Activated CD4-positive, alpha-beta T cell treated with anti-CD3 and anti-CD28 coated beads for 1 hour (primary cell): ENCODE data around the gene ADAP1.

Experiments used
- DNase-seq: peaks from one replicate; pipeline ENCODE4 v3.0.0-alpha.2; 2020

Gene ADAP1

DNA sequence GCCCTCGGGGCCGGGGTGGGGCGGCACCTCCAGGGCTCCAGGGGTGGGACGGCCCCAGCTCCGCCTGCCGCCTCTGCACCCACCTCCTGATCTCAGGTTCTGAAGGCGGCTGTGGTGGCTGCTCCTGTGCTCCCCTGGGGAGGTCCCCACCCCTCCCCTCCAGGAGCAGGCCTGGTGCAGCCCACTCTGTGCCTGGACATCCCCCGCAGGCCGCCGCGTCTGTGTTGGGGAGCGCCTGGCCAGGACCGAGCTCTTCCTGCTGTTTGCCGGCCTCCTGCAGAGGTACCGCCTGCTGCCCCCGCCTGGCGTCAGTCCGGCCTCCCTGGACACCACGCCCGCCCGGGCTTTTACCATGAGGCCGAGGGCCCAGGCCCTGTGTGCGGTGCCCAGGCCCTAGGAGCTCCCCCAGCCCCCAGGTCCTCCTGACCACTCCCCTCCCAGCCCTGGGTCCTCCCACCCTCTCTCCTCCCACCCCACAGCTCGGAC, 34.0 kb upstream of the ADAP1 start:
- no peak for DNase-seq

DNA sequence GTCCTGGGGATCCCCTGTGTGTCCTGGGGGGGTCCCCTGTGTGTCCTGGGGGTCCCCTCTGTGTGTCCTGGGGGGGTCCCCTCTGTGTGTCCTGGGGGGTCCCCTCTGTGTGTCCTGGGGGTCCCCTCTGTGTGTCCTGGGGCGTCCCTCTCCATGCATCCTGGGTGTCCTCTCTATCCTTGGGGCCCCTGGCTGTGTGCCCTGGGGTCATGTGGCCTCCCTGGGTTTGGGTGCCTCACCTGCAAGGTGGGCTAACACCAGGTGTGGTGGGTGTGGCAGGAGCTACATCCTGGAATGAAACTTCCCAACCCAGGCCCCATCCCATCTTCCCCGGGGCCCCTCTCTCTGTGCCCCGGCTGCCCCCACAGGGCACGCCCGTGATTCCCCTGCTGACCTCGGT, 33.4 kb upstream of the ADAP1 start:
- no peak for DNase-seq

DNA sequence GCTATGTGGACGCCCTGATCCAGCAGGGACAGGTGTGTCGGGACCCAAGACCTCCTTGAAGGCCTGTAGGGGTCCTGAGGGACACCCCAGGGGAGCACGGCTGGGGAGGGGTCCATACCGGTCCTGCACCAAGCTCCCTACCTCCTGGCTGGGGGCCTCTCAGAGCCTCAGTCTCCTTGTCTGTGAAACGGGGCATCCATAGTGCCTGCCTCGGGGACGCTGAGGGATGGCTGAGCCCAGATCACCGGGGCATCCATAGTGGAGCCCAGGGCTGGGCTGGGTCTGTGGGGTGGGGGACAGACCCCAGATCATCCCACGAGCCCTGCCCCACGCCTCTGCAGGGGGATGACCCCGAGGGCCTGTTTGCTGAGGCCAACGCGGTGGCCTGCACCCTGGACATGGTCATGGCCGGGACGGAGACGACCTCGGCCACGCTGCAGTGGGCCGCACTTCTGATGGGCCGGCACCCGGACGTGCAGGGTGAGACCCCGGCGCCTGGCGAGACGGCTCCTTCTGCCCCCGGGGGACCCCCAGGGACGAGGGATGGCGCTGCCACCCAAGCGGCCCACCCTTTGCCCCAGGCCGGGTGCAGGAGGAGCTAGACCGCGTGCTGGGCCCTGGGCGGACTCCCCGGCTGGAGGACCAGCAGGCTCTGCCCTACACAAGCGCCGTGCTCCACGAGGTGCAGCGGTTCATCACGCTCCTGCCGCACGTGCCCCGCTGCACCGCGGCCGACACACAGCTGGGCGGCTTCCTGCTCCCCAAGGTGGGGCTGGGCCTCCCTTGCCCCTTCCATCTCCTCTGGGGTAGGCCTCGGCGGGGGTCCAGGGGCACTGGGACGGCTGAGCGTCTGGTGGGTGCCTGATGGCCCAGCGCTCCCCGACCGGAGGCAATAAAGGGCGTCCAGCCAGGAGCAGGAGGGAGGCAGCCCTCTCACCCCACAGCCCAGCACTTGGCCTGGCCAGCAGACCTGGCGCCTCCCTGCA, 32.6 kb upstream of the ADAP1 start:
- DNase-seq, result no peak

DNA sequence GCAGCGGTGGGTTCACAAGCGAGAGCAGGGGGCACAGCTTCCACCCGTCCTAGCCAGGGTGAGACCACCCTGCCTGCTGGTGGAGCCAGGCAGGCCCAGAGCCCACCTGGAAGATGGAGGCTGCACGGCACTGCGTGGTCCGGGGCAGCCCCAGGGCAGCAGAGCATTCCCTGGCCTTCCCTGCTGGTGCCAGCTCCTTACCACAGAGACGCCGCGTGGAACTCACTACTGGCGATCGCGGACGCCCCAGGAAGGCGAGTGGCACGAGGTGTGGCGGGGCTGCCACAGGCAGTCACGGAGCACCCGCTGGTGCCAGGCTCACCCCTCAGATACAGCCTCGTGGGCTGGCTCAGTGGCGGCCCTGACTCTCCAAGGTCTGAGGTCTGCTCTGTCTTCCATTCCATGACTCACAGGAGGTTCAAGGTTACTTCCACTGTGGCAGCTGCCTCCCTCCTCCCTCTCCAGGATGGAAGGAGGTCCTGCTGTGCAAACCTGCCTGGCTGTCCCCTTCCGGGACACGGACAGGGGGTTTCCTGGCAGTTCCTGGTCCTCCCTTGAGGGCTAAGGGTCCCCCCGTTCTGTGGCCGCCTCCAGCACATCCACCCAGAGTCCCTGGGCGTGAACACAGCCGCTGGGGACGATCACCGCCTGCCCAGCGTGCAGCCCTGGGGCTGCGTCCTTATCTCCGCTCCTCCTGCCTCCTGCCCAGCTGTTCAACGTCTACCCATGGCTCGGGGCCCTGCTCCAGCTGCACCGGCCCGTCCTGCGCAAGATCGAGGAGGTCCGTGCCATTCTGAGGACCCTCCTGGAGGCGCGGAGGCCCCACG, 31.6 kb upstream of the ADAP1 start:
- DNase-seq, result no peak

DNA sequence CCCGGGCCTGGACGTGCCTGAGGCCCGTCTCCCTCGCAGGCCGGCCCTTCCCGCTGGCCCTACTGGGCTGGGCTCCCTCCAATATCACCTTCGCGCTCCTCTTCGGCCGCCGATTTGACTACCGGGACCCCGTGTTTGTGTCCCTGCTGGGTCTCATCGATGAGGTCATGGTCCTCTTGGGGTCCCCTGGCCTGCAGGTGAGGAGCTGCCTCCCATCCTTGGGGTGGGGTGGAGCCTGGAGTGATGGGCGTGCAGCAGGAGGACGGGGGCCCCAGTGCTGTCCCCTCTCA, 30.6 kb upstream of the ADAP1 start:
- no peak for DNase-seq

DNA sequence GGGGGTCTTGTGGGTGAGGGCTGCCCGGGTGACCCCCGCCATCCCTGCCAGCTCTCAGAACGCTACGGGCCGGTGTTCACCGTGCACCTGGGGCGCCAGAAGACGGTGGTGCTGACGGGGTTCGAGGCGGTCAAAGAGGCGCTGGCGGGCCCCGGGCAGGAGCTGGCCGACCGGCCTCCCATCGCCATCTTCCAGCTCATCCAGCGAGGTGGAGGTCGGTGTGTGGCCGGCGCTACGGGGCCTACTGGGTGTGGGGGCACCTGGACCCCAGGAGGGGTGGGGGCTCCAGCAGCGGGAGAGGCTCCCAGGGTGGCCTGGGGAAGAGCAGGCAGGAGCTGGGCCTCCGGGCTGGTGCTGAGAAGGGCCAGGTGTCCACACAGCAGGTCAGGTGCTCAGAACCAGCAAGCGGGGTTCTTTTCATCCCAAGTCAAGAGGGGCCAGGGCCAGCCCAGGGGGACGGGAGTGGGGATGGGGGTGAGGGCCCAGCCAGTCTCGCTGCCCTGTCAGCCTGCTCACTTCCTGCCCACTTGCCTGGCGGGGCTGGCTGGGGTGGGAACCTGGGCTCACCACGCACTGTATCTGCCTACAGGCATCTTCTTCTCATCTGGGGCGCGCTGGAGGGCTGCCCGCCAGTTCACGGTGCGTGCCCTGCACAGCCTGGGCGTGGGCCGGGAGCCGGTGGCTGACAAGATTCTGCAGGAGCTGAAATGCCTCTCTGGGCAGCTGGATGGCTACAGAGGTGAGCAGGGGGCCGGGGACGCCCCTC, 30.1 kb upstream of the ADAP1 start:
- no peak for DNase-seq

DNA sequence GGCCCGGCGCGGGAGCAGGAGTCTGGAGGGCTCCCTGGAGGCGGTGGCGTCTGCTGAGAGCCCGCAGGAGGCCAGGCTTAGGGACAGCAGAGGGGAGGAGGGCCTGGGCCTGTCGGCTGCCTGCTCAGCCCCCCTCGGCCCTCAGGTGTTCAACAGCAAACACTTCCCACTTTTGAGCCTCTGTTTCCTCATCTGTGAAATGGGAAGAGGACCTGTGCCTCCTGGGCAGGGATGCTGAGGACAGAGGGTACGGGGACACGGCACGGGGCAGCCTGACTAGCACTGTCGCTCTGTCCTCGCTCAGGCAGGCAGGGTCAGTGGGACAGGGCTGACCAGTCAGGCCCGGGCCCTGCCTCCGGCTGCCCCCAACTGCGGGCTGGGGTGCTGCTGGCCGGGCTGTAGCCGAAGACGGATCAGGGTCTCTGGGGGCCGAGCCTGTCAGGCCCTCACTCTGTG, 29.2 kb upstream of the ADAP1 start:
- no peak for DNase-seq

DNA sequence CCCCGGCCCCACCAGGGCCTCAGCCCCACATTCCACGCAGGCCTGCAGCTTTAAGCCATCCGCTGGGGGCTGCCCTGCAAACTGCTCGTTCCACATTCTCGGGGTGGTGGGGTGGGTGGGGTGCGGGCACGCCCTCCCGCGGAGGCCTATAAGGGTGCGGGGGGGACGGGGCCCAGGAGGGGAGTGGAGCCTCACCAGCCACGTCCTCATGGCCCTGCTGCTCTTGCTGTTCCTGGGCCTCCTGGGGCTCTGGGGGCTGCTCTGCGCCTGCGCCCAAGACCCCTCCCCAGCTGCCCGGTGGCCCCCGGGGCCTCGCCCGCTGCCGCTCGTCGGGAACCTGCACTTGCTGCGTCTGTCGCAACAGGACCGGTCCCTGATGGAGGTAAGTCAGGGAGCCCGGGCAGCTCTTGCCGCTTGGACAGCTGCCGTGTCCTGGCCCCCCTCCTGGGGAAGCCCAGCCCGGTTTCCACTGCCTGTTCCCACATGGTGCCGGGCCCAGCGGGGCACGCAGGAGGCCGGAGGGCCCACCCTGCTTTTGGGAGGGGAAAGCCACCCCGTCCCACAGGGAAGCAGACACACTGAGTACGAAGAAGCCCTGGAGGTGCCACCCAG, 28.6 kb upstream of the ADAP1 start, which contains the start of gene CYP2W1:
TSS of gene CYP2W1 (plus strand) at position 178 of the 612 bp plus-strand sequence. CDS start at position 209, 31 bp downstream.
- DNase-seq, result no peak

DNA sequence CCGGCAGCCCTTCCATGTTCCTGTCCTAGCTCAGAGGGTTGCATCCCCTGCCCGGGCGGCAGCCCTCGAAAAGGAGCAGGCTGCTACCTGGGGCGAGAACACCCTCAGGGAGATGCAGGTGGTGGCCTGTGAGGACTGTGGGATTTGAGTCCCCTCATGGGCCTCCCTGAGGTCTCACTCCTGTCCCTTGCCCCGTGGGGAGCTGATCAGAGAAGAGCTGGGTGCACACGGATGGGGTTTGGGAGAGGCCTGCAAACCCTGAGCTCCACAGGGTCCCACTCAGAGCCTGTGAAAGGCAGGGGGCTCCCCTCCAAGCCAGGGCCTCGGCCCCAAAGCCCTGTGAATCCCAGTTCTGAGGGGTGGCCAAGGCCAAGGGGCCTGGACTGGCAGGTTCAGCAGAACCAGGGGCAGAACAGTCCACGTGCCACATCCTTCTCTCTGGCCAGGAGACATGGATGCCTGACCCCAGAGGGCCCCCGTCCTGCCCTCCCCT, 28.1 kb upstream of the ADAP1 start:
- no peak for DNase-seq

DNA sequence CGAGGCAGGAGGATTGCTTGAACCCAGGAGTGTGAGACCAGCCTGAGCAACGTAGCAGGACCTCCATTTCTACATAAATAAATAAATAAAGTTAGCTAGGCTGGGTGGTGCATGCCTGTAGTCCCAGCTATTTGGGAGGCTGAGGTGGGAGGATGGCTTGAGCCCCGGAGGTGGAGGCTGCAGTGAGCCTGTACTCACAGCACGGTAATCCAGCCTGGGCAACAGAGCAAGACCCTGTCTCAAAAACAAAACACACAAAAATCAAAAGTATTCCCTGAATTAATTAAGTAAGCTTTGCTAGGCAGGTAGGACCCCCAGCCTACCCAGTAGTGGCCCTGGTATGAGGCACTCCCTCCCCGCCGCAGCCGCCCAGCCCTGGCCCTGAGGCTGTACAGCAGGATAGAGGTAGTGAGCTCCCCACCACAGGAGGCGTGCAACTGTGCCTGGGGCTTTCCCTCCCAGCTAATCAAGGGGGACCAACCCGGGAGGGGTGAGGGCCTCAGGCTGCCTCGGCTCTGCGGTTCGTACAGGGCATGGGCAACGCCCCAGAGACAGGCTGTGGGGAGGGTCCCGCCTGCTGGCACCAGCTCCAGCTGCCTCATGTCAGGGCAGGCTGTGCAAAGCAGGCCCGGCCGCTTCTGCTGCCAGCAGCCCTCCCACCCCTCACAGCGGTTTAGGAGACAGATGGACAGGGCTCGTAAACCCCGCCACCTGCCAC, 27.5 kb upstream of the ADAP1 start:
- DNase-seq, result no peak

DNA sequence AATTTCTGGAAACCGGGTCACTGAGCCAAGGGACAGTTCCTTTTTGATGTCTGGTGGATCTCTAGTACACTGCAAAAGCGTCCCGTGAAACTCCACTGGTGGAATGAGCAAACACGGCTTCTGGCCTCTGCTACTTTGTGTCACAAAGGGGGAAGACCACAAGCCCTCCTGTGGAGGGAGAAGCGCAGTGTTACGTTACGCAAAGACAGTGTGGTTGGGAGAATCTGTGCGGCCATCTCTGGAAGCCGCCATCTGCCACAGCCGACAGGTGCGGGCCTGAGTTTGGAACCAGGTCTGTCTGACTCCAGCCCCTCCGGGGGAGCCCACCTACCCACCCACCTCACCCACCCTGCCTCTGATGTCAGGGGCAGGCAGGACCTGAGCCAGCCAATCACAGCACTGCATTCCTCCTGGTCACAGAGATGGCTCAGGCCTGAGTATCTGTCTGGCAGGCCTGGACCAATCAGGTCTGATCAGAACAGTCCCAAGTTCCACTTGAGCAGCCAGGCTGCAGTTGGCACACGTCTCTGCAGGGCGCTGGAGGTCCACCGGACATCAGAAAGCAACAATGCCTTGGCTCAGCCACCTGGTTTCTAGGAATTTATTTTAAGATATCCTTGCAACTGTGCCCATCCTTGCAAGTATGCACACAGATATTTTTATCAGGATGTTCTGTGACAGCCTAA, 25.5 kb upstream of the ADAP1 start:
- no peak for DNase-seq

DNA sequence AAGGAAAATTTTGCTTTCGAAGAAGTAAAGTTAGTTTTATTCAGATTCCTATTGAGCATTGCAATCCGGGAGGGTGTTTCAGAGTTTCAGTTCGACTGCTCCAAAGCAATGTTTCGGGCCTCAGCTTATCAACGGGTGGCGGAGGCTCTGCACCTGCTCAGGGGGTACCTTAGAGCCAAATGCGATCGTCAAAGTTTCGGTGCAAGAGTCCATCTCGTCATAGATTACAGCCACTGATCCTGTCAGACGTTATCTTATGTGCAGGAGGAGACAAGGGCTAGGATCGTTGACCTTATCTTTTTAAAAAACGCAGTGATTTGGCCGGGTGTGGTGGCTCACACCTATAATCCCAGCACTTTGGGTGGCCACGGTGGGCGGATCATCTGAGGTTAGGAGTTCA, 24.7 kb upstream of the ADAP1 start:
- DNase-seq, result no peak

DNA sequence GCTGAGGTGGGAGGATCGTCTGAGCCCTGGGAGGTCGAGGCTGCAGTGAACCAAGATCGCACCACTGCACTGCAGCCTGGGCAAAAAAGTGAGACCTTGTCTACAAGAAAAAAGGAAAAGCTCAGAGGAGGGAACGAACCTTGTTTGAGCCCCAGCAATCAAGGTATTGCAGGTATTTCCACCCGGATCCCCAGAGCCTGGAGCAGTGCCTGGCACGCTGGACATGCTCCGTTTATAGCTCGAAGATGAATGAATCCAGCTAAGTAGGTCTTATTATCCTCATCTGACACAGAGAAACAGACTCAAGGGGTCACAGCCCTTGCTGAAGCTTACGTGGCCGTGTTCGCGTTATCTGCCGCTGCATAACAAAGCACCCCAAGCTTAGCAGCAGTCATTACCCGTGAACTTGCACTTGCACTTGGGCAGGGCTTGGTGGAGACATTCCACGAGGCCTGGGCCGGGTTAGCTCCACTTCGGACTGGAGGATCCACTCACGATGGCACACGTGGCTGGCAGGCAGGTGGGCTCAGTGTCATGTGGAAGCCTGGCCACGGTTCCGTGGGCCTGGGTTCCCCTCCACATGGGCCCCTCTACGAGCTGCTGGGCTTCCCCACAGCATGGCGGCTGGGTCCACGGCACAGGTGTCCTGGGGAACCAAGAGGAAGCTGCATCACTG, 24.1 kb upstream of the ADAP1 start:
- no peak for DNase-seq

DNA sequence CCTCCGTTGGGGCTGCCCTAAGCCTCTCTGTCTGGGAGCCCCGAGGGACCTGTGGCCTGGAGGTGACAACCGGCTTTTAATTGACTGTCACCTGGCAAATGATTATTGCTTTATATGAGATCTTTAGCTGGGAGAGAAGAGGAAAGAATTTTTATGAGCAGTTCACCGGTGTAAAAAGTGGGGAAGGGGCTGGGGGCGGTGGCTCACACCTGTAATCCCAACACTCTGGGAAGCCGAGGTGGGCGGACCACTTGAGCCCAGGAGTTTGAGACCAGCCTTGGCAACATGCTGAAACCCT, 23.5 kb upstream of the ADAP1 start:
- DNase-seq, result no peak

DNA sequence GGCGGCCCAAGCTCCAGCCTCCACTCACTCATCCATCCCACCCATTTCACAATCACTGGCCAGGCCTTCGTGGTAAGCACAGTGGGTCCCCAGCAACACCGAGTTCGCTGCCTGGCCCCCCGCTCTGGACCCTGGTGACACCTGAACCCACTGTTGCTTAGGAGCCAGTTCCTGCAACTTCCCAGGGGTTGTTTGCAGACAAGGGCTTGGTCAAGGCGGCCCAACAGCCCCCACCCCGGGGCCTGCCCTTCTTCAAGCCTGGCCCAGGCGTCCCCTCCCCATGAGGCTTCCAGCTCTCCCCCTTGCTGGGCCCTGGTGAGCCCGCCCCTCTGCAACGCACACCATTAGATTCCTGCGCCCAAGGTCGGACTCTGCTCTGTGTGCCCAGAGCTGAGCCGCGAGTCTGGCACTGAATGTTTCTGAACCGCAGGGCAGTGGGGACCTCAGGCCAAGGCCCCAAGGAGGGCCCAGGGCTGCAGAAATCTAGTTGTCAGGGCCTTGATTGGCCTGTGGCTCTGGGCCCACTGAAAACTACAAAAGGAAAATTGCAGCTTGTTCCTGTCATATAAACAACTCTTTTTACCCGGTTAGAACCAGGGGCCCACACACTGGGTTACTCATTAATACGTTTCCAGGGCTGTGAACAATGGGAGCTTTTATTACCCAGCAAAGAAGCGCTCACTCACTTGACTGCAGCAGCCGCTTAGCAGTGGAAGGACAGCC, 23.0 kb upstream of the ADAP1 start:
- no peak for DNase-seq

DNA sequence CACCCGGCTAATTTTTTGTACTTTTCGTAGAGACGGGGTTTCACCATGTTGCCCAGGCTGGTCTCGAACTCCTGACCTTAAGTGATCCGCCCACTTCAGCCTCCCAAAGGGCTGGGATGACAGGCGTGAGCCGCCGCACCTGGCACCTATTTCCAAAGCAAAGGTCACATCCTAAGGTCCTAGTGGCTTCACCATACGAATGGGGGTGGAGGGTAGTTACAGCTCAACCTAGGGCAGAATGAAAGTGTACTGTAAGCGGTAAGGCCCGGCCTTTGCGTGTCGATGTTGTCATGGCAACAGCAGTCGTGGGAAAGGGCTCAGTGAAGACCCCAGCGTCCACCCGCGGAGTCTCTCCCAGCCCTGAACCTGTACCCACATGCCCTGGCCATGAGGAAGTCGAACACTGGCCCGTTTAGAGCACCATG, 22.4 kb upstream of the ADAP1 start:
- DNase-seq, result no peak

DNA sequence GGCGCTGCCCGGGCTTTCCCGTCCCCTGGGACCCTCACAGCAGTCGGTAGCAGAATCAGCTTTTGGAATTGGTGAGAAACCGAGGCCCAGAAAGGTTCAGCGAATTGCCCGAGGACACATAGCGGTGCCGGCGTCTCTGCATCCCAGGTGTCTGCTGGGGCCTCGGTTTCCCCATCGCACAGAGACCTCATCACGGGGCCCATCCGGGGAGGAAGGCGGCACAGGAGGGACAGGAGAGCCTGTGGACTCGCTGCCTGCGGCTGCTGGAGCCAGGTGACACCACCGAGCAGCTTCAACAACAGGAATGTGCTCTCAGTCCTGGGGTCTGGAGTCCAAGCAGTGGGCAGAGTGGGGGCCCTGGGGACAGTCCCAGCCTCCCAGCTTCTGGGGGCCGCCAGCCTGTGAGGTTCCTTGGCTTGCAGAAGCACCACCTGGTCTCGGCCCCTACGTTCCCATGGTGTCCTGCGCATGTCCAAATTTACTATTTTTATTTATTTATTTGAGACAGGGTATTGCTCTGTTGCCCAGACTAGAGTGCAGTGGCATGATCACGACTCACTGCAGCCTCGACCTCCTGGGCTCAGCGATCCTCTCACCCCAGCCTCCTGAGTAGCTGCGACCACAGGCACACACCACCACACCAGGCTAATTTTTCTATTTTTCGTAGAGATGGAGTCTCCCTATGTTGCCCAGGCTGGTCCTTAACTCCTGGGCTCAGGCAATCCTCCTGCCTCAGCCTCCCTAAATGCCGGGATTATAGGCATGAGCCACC, 21.4 kb upstream of the ADAP1 start:
- DNase-seq, result no peak

DNA sequence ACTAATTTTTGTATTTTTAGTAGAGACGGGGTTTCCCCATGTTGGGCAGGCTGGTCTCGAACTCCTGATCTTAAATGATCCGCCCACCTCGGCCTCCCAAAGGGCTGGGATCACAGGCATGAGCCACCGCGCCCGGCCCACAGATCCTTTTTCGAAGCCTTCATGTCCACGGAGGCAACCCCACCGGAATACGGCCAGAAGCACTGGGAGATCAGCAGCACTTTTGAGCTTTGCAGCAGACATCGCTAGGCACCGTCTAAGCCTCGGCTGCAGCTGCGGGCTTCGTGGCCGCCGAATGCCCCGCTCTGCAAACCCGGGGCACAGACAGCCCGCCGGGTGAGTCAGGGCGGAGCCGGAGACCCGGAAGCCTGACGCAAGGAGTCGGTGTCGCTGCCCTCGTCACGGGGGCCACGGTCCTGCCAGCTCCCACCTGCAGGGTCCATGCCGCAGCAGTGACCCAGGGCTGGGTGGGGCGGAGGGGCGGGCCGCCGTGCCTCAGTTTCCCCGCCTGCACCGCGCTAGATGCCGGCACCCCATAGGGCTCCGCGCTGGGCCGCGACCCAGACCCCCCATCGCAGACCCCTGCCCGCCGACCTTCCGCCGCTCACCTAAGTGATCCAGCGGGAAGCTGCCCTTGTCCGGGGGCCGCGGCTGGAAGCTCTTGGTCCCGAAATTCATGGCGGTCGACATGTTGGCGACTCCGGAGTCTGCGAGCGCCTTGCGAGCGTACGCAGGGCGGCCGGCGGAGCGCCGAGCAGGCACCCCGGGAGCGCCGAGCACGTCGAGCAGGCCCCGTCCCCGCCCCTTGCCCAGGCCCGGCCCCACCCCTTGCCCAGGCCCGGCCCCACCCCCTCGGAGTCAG, 20.6 kb upstream of the ADAP1 start, which contains the start of gene COX19:
TSS of gene COX19 (minus strand) at position 730 of the 862 bp plus-strand sequence. CDS start at position 690, 40 bp downstream.
- peak; percentile 87 for DNase-seq
